ENCODE data around the gene FOXD1.

Gene FOXD1

GRCh38 chr5:73440262-73440661 lies 8.3 kb downstream of the FOXD1 start:
- DNase-seq (ENCODE audit: low read depth) = no peak

GRCh38 chr5:73438645-73439470 lies 9.7 kb downstream of the FOXD1 start:
- DNase-seq (ENCODE audit: low read depth) = no peak

- no peak for DNase-seq (ENCODE audit: low read depth)
Observed at GRCh38 chr5:73437777-73438644, 10.6 kb downstream of the FOXD1 start.

- DNase-seq (ENCODE audit: low read depth) = no peak
Observed at GRCh38 chr5:73437101-73437776, 11.3 kb downstream of the FOXD1 start.

GRCh38 chr5:73436535-73437100 lies 12.0 kb downstream of the FOXD1 start:
- DNase-seq (ENCODE audit: low read depth) = no peak

GRCh38 chr5:73435759-73436534 lies 12.6 kb downstream of the FOXD1 start:
- no peak for DNase-seq (ENCODE audit: low read depth)

GRCh38 chr5:73434907-73435306 lies 13.7 kb downstream of the FOXD1 start:
- DNase-seq (ENCODE audit: low read depth) = no peak

GRCh38 chr5:73434461-73434860 lies 14.1 kb downstream of the FOXD1 start:
- DNase-seq (ENCODE audit: low read depth) = no peak

GRCh38 chr5:73433982-73434342 lies 14.6 kb downstream of the FOXD1 start:
- no peak for DNase-seq (ENCODE audit: low read depth)

GRCh38 chr5:73433272-73433981 lies 15.2 kb downstream of the FOXD1 start:
- no peak for DNase-seq (ENCODE audit: low read depth)

- no peak for DNase-seq (ENCODE audit: low read depth)
Observed at GRCh38 chr5:73431204-73431851, 17.2 kb downstream of the FOXD1 start.

- no peak for DNase-seq (ENCODE audit: low read depth)
Observed at GRCh38 chr5:73426034-73426433, 22.5 kb downstream of the FOXD1 start.

- DNase-seq (ENCODE audit: low read depth) = no peak
Observed at GRCh38 chr5:73424556-73424977, 24.0 kb downstream of the FOXD1 start.

GRCh38 chr5:73422164-73422563 lies 26.4 kb downstream of the FOXD1 start:
- DNase-seq (ENCODE audit: low read depth) = no peak

- no peak for DNase-seq (ENCODE audit: low read depth)
Observed at GRCh38 chr5:73420666-73421065, 27.9 kb downstream of the FOXD1 start.

- DNase-seq (ENCODE audit: low read depth) = no peak
Observed at GRCh38 chr5:73419465-73420390, 28.8 kb downstream of the FOXD1 start.

- DNase-seq (ENCODE audit: low read depth) = no peak
Observed at GRCh38 chr5:73419117-73419464, 29.5 kb downstream of the FOXD1 start.

- no peak for DNase-seq (ENCODE audit: low read depth)
Observed at GRCh38 chr5:73418244-73418691, 30.3 kb downstream of the FOXD1 start.

All from CMK (cell line).